Naive B cell (primary cell): Measurements from ENCODE around the gene PRRG3. TPM values are rescaled to one million over a fixed set of nuclear protein-coding genes. Genes with fewer than 3 reads are reported as not detected.

Source experiments
- ATAC-seq, 2 donors: fragments of 150-1000 bp; cut with Tn5 transposase; 2 replicates each; pipeline ENCODE4 v1.10.0; 2021; ENCODE audit warnings: low read depth in 2 of 2, mild to moderate bottlenecking in 2 of 2, moderate library complexity in 2 of 2
- DNase-seq: peaks from one replicate; pipeline ENCODE4 v3.0.0; 2022
- H3K27ac Mint-ChIP-seq, 6 donors: one replicate each; pipeline ENCODE4 v1.8.0; 2020 to 2022; ENCODE audit warnings: mild to moderate bottlenecking in 6 of 6, mixed read lengths in 6 of 6, moderate library complexity in 5 of 6, inconsistent platforms in 2 of 6
- H3K27me3 Mint-ChIP-seq, 3 donors: one replicate each; pipeline ENCODE4 v1.8.0; 2021 to 2022; ENCODE audit warnings: mixed read lengths in 3 of 3, mild to moderate bottlenecking in 1 of 3
- H3K36me3 Mint-ChIP-seq, 2 donors: one replicate each; pipeline ENCODE4 v1.8.0; 2020 to 2022; ENCODE audit warnings: mixed read lengths in 2 of 2, inconsistent platforms in 1 of 2, mild to moderate bottlenecking in 1 of 2
- H3K4me1 Mint-ChIP-seq, 3 donors: one replicate each; pipeline ENCODE4 v1.8.0; 2020 to 2022; ENCODE audit warnings: mixed read lengths in 3 of 3, inconsistent platforms in 1 of 3, mild to moderate bottlenecking in 1 of 3, moderate library complexity in 1 of 3
- H3K4me3 Mint-ChIP-seq, 8 donors: one replicate each; pipeline ENCODE4 v1.8.0; 2020 to 2022; ENCODE audit warnings: mild to moderate bottlenecking in 8 of 8, mixed read lengths in 8 of 8, moderate library complexity in 8 of 8, inconsistent platforms in 2 of 8
- H3K9me3 Mint-ChIP-seq, 7 donors: one replicate each; pipeline ENCODE4 v1.8.0; 2020 to 2022; ENCODE audit warnings: mixed read lengths in 7 of 7, mild to moderate bottlenecking in 5 of 7, inconsistent platforms in 2 of 7, moderate library complexity in 1 of 7
- polyA plus RNA-seq, 6 donors: library from polyadenylated mRNA; unstranded; fragments of 300-500 nt; fragmentation: Illumina TruSeq; gene quantifications; one replicate each; pipeline ENCODE4 v1.2.3, GENCODE V29; 2021; ENCODE audit warnings: low read depth in 6 of 6

The PRRG3 gene
- polyA plus RNA-seq, 6 donors from 2014 or later = not detected

- Mint-ChIP-seq H3K9me3 (peaks cover 0 to 2% (median 0%) of the 10 kb centered on the region in 7 donors), H3K4me3 (no peak overlapping the region), H3K27ac (peak overlapping the region in 1 of 6 donors; percentile 52), H3K4me1 (no peaks in the 10 kb centered on the region), H3K36me3 (no peaks in the 10 kb centered on the region), H3K27me3 (peaks cover 9 to 12% (median 10%) of the 10 kb centered on the region in 3 donors)
- DNase-seq = no peak
- ATAC-seq = no peak
Observed at GRCh38 chrX:151699746-151700145, 4.5 kb downstream of the PRRG3 start.

- no peak overlapping the region for H3K4me3 Mint-ChIP-seq
- peaks cover 6 to 12% (median 8%) of the 10 kb centered on the region in 3 donors for H3K27me3 Mint-ChIP-seq
- no peak overlapping the region for H3K27ac Mint-ChIP-seq
- no peaks in the 10 kb centered on the region for H3K36me3 Mint-ChIP-seq
- no peak for ATAC-seq
- DNase-seq = no peak
- no peaks in the 10 kb centered on the region for H3K4me1 Mint-ChIP-seq
- H3K9me3 Mint-ChIP-seq = peaks cover 0 to 2% (median 0%) of the 10 kb centered on the region in 7 donors
Observed at GRCh38 chrX:151700581-151700980, 5.3 kb downstream of the PRRG3 start.

GRCh38 chrX:151701071-151701470 is 5.8 kb downstream of the PRRG3 start:
- DNase-seq (no peak), ATAC-seq (no peak)
- Mint-ChIP-seq H3K36me3 (no peaks in the 10 kb centered on the region), H3K27ac (no peak overlapping the region), H3K9me3 (peaks cover 0 to 2% (median 0%) of the 10 kb centered on the region in 7 donors), H3K4me1 (no peaks in the 10 kb centered on the region), H3K4me3 (no peak overlapping the region), H3K27me3 (peaks cover 1 to 15% (median 3%) of the 10 kb centered on the region in 3 donors)

- Mint-ChIP-seq H3K27ac (no peak overlapping the region), H3K27me3 (peaks cover 0 to 12% (median 0%) of the 10 kb centered on the region in 3 donors), H3K4me3 (no peak overlapping the region), H3K4me1 (no peaks in the 10 kb centered on the region), H3K36me3 (no peaks in the 10 kb centered on the region), H3K9me3 (peaks cover 0 to 2% (median 0%) of the 10 kb centered on the region in 7 donors)
- DNase-seq (no peak), ATAC-seq (no peak)
Observed at GRCh38 chrX:151701531-151701930, 6.3 kb downstream of the PRRG3 start.

GRCh38 chrX:151702026-151702714 is 6.9 kb downstream of the PRRG3 start:
- DNase-seq = no peak
- Mint-ChIP-seq H3K4me1 (no peaks in the 10 kb centered on the region), H3K9me3 (peaks cover 0 to 2% (median 0%) of the 10 kb centered on the region in 7 donors), H3K36me3 (no peaks in the 10 kb centered on the region), H3K27ac (no peak overlapping the region), H3K4me3 (no peak overlapping the region), H3K27me3 (peaks cover 0 to 10% (median 0%) of the 10 kb centered on the region in 3 donors)
- no peak for ATAC-seq

- Mint-ChIP-seq H3K4me1 (no peaks in the 10 kb centered on the region), H3K27ac (peak overlapping the region in 1 of 6 donors; percentile 38), H3K27me3 (peaks cover 0 to 6% (median 0%) of the 10 kb centered on the region in 3 donors), H3K9me3 (peaks cover 0 to 2% (median 0%) of the 10 kb centered on the region in 7 donors), H3K4me3 (no peak overlapping the region), H3K36me3 (no peaks in the 10 kb centered on the region)
- no peak for DNase-seq
- ATAC-seq = no peak
Observed at GRCh38 chrX:151702741-151703340, 7.6 kb downstream of the PRRG3 start.

GRCh38 chrX:151703487-151703886 is 8.2 kb downstream of the PRRG3 start:
- H3K4me3 Mint-ChIP-seq = no peak overlapping the region
- no peaks in the 10 kb centered on the region for H3K4me1 Mint-ChIP-seq
- no peak overlapping the region for H3K27ac Mint-ChIP-seq
- ATAC-seq = no peak
- H3K36me3 Mint-ChIP-seq = no peaks in the 10 kb centered on the region
- peaks cover 0 to 4% (median 0%) of the 10 kb centered on the region in 3 donors for H3K27me3 Mint-ChIP-seq
- DNase-seq = no peak
- peaks cover 0 to 2% (median 0%) of the 10 kb centered on the region in 7 donors for H3K9me3 Mint-ChIP-seq

- Mint-ChIP-seq H3K4me1 (no peaks in the 10 kb centered on the region), H3K4me3 (no peak overlapping the region), H3K27ac (no peak overlapping the region), H3K27me3 (peaks cover 0 to 4% (median 0%) of the 10 kb centered on the region in 3 donors), H3K9me3 (peaks cover 0 to 2% (median 0%) of the 10 kb centered on the region in 7 donors), H3K36me3 (no peaks in the 10 kb centered on the region)
- ATAC-seq = no peak
- DNase-seq = no peak
Observed at GRCh38 chrX:151704041-151704663, 8.9 kb downstream of the PRRG3 start.

- H3K36me3 Mint-ChIP-seq = no peaks in the 10 kb centered on the region
- H3K9me3 Mint-ChIP-seq = no peaks in the 10 kb centered on the region
- ATAC-seq = no peak
- no peak overlapping the region for H3K4me3 Mint-ChIP-seq
- no peaks in the 10 kb centered on the region for H3K4me1 Mint-ChIP-seq
- H3K27me3 Mint-ChIP-seq = peaks cover 0 to 4% (median 0%) of the 10 kb centered on the region in 3 donors
- DNase-seq = no peak
- no peak overlapping the region for H3K27ac Mint-ChIP-seq
Observed at GRCh38 chrX:151708821-151709220, 13.6 kb downstream of the PRRG3 start.

GRCh38 chrX:151710457-151710856 is 15.2 kb downstream of the PRRG3 start:
- no peak for DNase-seq
- Mint-ChIP-seq H3K4me3 (no peak overlapping the region), H3K27me3 (peaks cover 0 to 4% (median 0%) of the 10 kb centered on the region in 3 donors), H3K4me1 (no peaks in the 10 kb centered on the region), H3K36me3 (no peaks in the 10 kb centered on the region), H3K9me3 (no peaks in the 10 kb centered on the region), H3K27ac (no peak overlapping the region)
- ATAC-seq = no peak

- Mint-ChIP-seq H3K4me3 (no peak overlapping the region), H3K4me1 (no peaks in the 10 kb centered on the region), H3K27me3 (no peaks in the 10 kb centered on the region), H3K27ac (no peak overlapping the region), H3K36me3 (no peaks in the 10 kb centered on the region), H3K9me3 (no peaks in the 10 kb centered on the region)
- ATAC-seq (no peak), DNase-seq (no peak)
Observed at GRCh38 chrX:151711154-151711553, 15.9 kb downstream of the PRRG3 start.

GRCh38 chrX:151711787-151712186 is 16.5 kb downstream of the PRRG3 start:
- Mint-ChIP-seq H3K4me1 (no peaks in the 10 kb centered on the region), H3K9me3 (no peaks in the 10 kb centered on the region), H3K27ac (no peak overlapping the region), H3K4me3 (no peak overlapping the region), H3K27me3 (peaks cover 0 to 5% (median 0%) of the 10 kb centered on the region in 3 donors), H3K36me3 (no peaks in the 10 kb centered on the region)
- DNase-seq = no peak
- no peak for ATAC-seq

- Mint-ChIP-seq H3K36me3 (no peaks in the 10 kb centered on the region), H3K4me1 (no peaks in the 10 kb centered on the region), H3K9me3 (no peaks in the 10 kb centered on the region), H3K27me3 (peaks cover 0 to 10% (median 0%) of the 10 kb centered on the region in 3 donors), H3K4me3 (no peak overlapping the region), H3K27ac (no peak overlapping the region)
- no peak for DNase-seq
- ATAC-seq = no peak
Observed at GRCh38 chrX:151712253-151712652, 17.0 kb downstream of the PRRG3 start.

- no peak for DNase-seq
Observed at GRCh38 chrX:151713849-151714248, 18.6 kb downstream of the PRRG3 start.

More at GRCh38 chrX:151713849-151714248, 18.6 kb downstream of the PRRG3 start:
- Mint-ChIP-seq H3K27me3 (peaks cover 0 to 10% (median 0%) of the 10 kb centered on the region in 3 donors), H3K36me3 (no peaks in the 10 kb centered on the region), H3K4me3 (no peak overlapping the region), H3K4me1 (no peaks in the 10 kb centered on the region), H3K27ac (peak overlapping the region in 1 of 6 donors; percentile 40), H3K9me3 (no peaks in the 10 kb centered on the region)
- no peak for ATAC-seq
